ENCODE measurements around the gene RALGPS2. TPM values are rescaled to one million over a fixed set of nuclear protein-coding genes. Genes with fewer than 3 reads are reported as not detected.

RALGPS2 gene
- total RNA-seq, 1 donor from 2014 or later: 29.8 TPM

DNA sequence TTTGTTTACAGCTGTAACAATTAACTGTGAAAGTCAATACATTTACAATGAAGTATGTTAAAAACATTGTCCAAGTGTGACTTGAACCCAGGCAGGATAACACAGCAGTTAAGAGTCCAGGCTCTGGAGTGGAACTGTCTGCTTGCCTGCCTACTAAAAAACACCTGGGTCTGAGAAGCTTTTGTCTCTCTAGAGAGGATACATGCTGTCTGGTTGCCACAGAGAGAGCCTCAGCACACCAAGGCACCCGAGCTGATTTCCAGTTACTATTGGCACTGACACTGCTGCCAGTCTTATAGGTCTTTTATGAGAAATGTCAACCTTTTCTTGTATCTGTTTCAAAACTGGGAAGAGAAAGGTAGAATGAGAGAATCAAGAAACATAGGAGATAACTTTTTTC lies 20.2 kb upstream of the RALGPS2 start:
- DNase-seq (ENCODE audit: low spot score): no peak
- no peak overlapping the region for H3K27ac Mint-ChIP-seq (ENCODE audit: unreplicated experiment)
- TF ChIP-seq CTCF (IDR thresholded peaks at IDR 0.05; ENCODE audit: unreplicated experiment): no peak
- H3K36me3 Mint-ChIP-seq (ENCODE audit: low read depth, unreplicated experiment): no peaks in the 10 kb centered on the region
- peaks cover 2% of the 10 kb centered on the region for H3K27me3 Mint-ChIP-seq (ENCODE audit: unreplicated experiment)
- no peak overlapping the region for H3K4me3 Mint-ChIP-seq (ENCODE audit: unreplicated experiment)
- H3K9me3 Mint-ChIP-seq (ENCODE audit: unreplicated experiment): no peaks in the 10 kb centered on the region
- no peaks in the 10 kb centered on the region for H3K4me1 Mint-ChIP-seq (ENCODE audit: unreplicated experiment)

- Mint-ChIP-seq H3K27me3 (ENCODE audit: unreplicated experiment) (peaks cover 2% of the 10 kb centered on the region), H3K9me3 (ENCODE audit: unreplicated experiment) (no peaks in the 10 kb centered on the region), H3K27ac (ENCODE audit: unreplicated experiment) (no peak overlapping the region), H3K4me1 (ENCODE audit: unreplicated experiment) (no peaks in the 10 kb centered on the region), H3K36me3 (ENCODE audit: low read depth, unreplicated experiment) (no peaks in the 10 kb centered on the region), H3K4me3 (ENCODE audit: unreplicated experiment) (no peak overlapping the region)
- no peak for TF ChIP-seq CTCF (IDR thresholded peaks at IDR 0.05; ENCODE audit: unreplicated experiment)
- no peak for DNase-seq (ENCODE audit: low spot score)
These were observed 18.6 kb upstream of the RALGPS2 start for GRCh38 chr1:178706432-178706831.

- H3K36me3 Mint-ChIP-seq (ENCODE audit: low read depth, unreplicated experiment): no peaks in the 10 kb centered on the region
These were observed 11.8 kb upstream of the RALGPS2 start for GRCh38 chr1:178713259-178713658.

DNA sequence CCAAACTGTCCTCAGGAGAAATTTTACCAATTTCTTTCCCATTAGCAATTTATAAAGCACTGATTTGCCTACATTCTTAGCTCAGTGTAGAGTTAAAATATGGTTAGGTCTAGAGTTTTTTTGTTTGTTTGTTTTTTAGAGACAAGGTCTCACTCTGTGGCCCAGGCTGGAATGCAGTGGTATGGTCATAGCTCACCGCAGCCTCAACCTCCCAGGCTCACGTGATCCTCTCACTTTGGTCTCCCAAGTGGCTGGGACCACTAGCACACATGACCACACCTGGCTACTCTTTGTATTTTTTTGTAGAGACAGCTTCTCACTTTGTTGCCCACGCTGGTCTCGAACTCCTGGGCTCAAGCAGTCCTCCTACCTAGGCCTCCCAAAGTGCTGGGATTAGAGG lies 10.6 kb upstream of the RALGPS2 start:
- H3K4me1 Mint-ChIP-seq (ENCODE audit: unreplicated experiment): peaks cover 3% of the 10 kb centered on the region
- no peaks in the 10 kb centered on the region for H3K36me3 Mint-ChIP-seq (ENCODE audit: low read depth, unreplicated experiment)
- no peaks in the 10 kb centered on the region for H3K9me3 Mint-ChIP-seq (ENCODE audit: unreplicated experiment)
- H3K27ac Mint-ChIP-seq (ENCODE audit: unreplicated experiment): no peak overlapping the region
- no peaks in the 10 kb centered on the region for H3K27me3 Mint-ChIP-seq (ENCODE audit: unreplicated experiment)
- no peak for DNase-seq (ENCODE audit: low spot score)
- no peak for TF ChIP-seq CTCF (IDR thresholded peaks at IDR 0.05; ENCODE audit: unreplicated experiment)
- no peak overlapping the region for H3K4me3 Mint-ChIP-seq (ENCODE audit: unreplicated experiment)

More at GRCh38 chr1:178713259-178713658, 11.8 kb upstream of the RALGPS2 start:
- Mint-ChIP-seq H3K4me1 (ENCODE audit: unreplicated experiment) (peaks cover 1% of the 10 kb centered on the region), H3K4me3 (ENCODE audit: unreplicated experiment) (no peak overlapping the region), H3K9me3 (ENCODE audit: unreplicated experiment) (no peaks in the 10 kb centered on the region), H3K27me3 (ENCODE audit: unreplicated experiment) (peaks cover 2% of the 10 kb centered on the region), H3K27ac (ENCODE audit: unreplicated experiment) (no peak overlapping the region)
- no peak for TF ChIP-seq CTCF (IDR thresholded peaks at IDR 0.05; ENCODE audit: unreplicated experiment)
- DNase-seq (ENCODE audit: low spot score): no peak

DNA sequence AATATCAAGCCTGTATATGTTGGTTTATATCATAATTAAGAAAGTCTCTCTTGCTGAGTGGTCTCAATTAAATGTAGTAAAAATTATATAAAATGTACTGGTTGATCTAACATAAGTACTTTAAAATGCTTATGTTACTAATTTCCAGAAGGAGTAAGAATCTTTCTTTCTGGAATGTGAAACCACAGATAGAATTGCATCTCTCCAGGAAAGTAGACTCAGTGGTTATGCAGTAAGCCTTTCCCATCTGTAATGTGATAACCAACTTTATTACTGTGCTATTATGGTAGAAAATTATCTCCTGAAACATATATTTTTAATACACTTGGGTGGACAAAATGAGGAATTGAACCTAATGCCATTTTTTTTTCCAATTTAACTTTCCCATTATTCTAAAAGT lies 8.9 kb upstream of the RALGPS2 start:
- no peaks in the 10 kb centered on the region for H3K36me3 Mint-ChIP-seq (ENCODE audit: low read depth, unreplicated experiment)
- H3K4me1 Mint-ChIP-seq (ENCODE audit: unreplicated experiment): peaks cover 3% of the 10 kb centered on the region
- no peaks in the 10 kb centered on the region for H3K9me3 Mint-ChIP-seq (ENCODE audit: unreplicated experiment)
- DNase-seq (ENCODE audit: low spot score): no peak
- H3K27me3 Mint-ChIP-seq (ENCODE audit: unreplicated experiment): no peaks in the 10 kb centered on the region
- H3K27ac Mint-ChIP-seq (ENCODE audit: unreplicated experiment): no peak overlapping the region
- no peak for TF ChIP-seq CTCF (IDR thresholded peaks at IDR 0.05; ENCODE audit: unreplicated experiment)
- H3K4me3 Mint-ChIP-seq (ENCODE audit: unreplicated experiment): no peak overlapping the region
